Panc1 (cell line): Measurements from ENCODE around the gene MAST4.

ENCODE experiments used
- CTCF ChIP-seq: fragments of 450-650 bp; IDR thresholded peaks from 2 replicates; pipeline ENCODE4 v1.5.1; 2017; ENCODE audit warnings: mild to moderate bottlenecking
- REST ChIP-seq, 2 experiments: IDR thresholded peaks; 2 replicates each; pipeline ENCODE4 v1.6.1; 2011 to 2012; ENCODE audit warnings: low read depth in 2 of 2, control low read depth in 1 of 2, low read length in 1 of 2, mild to moderate bottlenecking in 1 of 2, moderate library complexity in 1 of 2; ENCODE audit not compliant: insufficient read depth in 1 of 2
- SIN3A ChIP-seq: IDR thresholded peaks from 2 replicates; pipeline ENCODE4 v1.6.1; 2012; ENCODE audit warnings: low read depth, mild to moderate bottlenecking, low read length, moderate library complexity, borderline replicate concordance; ENCODE audit not compliant: insufficient read depth

GRCh38 chr5:66963559-66963971, 367.4 kb downstream of the MAST4 start:
- no peak for TF ChIP-seq CTCF
- TF ChIP-seq SIN3A = no peak
- no peak for TF ChIP-seq REST (IDR thresholded peaks at IDR 0.05; ENCODE audit: insufficient read depth in 1 of 2, low read depth in 2 of 2, low read length in 1 of 2)
